Measurements from ENCODE around the gene KLHDC7B.

DNA sequence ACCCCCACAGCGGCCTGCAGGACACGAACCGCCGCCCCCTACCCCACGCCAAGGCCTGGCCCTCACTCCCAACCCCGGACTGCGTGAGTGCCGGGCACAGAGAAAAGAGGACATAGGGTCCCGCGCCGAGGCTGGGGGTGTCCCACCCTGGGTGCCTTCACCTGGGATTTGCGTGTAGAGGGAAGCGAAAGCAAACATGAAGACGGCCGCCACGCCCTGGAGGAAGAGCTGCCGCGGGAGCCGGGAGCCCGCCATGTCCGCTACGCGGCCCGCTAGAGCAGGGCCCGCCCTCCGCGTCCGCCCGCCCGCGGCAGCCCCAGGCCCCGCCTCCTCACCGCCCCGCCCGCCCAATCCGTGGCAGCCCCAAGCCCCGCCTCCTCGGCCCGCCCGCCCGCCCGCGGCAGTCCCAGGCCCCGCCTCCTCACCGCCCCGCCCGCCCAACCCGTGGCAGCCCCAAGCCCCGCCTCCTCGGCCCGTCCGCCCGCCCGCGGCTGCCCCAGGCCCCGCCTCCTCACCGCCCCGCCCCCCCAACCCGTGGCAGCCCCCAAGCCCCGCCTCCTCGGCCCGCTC lies 38.2 kb upstream of the KLHDC7B start, which contains the start of gene LMF2:
- TF ChIP-seq ATF3 (IDR thresholded peaks at IDR 0.05; ENCODE audit: borderline replicate concordance, extremely low read depth, low read depth, low read length) (no peak), POLR2A (IDR thresholded peaks at IDR 0.05; ENCODE audit: low read depth, low read length) (peak; percentile 68)

Measured in GM12878 (cell line).